ENCODE measurements around the gene DPYSL3.
"Not testable (repeated sequence)": the region's sequence is repeated elsewhere in the genome, so short reads cannot be mapped to it uniquely, and the experiment has no call there.

DPYSL3 gene

DNA sequence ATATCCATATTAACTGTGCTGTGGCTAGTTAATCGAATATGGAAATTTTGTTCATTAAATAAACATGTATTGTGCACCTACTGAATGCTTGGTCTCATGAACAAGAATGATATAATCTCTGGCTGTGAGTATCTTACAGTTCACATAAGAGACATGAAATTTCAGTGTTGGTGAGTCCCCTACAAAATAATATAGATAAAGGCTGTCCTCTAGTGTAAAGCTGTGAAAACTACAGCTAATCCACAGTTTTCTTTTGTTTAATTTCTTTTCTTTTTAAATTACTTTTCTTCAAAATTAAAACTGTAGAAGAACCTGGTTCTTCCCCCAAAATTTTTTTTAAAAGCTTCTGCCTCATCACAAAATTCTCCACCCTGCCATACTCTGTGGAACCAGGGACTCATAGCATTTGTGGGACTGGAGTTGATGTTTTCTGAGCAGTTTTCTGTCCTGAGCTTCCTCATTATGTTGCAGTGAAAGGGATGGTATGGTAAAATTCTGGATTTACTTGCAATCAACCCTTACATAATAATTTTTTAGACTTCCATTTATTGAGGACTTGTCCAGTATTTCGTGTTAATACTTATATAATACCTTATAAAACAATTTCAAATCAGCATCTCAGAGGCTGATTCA, 140.0 kb downstream of the DPYSL3 start:
- no peak for DNase-seq (ENCODE audit: low spot score)

- not testable (repeated sequence) for DNase-seq (ENCODE audit: low spot score)
These were observed 142.5 kb downstream of the DPYSL3 start for GRCh38 chr5:147367381-147367780.

DNA sequence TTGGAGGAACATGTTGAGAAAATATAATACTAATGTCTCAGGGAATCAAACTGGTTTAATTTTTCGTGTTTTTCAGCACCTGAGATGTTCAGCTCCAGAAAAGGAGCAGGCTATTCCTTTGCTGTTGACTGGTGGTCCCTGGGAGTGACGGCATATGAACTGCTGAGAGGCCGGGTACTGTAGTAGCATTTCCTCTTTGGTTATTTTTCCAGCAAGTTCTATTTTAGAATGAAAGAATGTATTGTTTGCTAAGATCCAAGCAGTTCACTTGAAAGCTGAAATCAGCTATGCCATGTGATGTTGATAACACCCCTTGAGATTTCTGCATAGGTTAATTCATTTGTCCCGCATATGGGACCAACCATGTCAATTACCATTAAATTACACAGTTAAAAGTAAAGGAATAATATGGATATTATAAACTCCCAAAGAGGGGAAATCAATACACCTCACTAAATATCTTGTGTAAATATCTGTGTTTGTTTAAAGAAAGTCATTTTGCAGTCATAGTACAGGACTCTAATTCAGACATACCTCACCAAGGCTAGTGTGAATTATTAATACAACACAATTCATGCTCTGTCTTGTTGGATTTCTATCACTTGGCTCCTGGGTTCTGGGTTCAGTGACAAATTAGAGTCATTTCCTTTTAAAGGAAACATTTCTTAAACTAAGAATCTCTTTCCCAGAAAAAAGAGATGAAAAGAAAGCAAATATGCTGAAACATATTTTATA, 148.3 kb downstream of the DPYSL3 start:
- no peak for DNase-seq (ENCODE audit: low spot score)

DNA sequence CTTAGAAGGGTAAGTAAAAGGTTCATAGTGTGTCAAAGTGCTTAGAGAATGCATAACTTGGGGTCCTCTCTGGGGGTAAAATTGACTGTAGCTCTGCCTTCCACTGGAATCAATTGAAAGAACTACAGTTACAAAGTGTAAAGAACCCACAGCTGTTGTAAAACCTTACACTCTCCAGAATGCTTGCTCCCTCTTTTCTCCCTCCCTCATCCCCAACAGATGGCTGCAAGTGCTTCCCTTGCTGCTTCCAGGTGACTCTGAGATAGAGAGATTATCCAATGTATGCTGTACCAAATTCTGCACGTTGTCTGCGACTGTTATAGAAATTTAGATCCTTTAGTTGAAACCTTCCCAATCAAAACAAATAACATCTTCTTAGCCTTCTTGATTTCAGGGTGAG, 149.1 kb downstream of the DPYSL3 start:
- no peak for DNase-seq (ENCODE audit: low spot score)

DNA sequence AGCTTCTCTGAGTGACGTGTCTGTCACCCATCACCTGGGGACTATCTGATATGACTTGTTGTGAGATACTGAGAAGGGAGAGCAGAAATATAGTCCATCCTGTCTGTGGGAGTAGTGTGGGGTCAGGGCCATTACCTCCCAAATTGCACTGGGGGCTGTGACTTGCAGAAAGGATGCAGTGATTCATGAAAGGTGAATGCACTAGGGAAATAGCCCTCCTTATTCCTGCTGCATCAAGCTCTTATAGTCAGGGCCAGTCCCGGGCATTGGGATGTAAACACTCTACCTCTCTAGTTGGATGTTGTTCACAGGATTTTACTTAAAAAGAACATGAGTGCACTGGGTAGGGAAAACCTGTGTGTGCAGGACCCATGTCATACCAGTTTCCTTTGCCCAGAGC, 150.3 kb downstream of the DPYSL3 start:
- DNase-seq (ENCODE audit: low spot score) = no peak

DNA sequence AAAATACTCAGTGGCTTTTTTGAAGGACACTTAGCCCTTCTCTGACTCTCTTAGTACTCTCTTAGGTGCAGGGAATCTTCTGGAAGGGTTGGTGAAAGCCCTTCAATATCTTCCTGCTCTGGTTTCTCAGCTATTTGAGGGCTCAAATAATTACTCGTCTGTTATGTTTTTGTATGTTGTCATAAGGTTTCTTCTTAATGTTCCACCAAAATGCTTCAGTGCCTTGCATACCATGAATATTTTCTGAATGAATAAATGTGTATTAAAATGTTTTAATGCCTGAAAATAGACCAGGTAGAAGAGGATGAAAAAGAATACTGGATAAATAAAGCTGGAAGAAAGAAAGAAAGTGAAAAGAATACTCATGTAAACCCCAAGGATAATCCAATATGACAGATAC, 150.8 kb downstream of the DPYSL3 start:
- no peak for DNase-seq (ENCODE audit: low spot score)

DNA sequence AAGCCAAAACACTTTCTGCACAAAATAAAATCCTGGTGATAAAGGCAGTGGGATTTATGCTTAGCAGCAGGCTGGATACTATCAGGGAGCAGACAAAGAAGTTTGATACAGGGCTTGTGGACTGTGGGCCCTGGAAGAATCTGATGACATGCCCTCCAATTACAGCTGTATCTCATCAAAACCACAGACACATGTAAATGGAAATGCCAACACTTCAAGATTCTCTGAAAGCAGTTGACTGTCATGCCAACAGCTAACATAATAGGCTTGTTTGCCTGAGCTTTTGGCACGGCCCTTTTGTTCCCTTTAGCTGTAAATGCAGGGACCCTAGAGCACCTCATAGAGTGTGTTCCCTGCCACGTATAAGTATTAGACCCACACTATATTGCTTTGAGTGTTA, 160.6 kb downstream of the DPYSL3 start:
- no peak for DNase-seq (ENCODE audit: low spot score)

- DNase-seq (ENCODE audit: low spot score) = no peak
These were observed 161.4 kb downstream of the DPYSL3 start for GRCh38 chr5:147348451-147348850.

- DNase-seq (ENCODE audit: low spot score) = no peak
These were observed 161.8 kb downstream of the DPYSL3 start for GRCh38 chr5:147348046-147348445.

- no peak for DNase-seq (ENCODE audit: low spot score)
These were observed 163.8 kb downstream of the DPYSL3 start for GRCh38 chr5:147346006-147346561.

GRCh38 chr5:147344861-147345260, 165.0 kb downstream of the DPYSL3 start:
- no peak for DNase-seq (ENCODE audit: low spot score)

DNA sequence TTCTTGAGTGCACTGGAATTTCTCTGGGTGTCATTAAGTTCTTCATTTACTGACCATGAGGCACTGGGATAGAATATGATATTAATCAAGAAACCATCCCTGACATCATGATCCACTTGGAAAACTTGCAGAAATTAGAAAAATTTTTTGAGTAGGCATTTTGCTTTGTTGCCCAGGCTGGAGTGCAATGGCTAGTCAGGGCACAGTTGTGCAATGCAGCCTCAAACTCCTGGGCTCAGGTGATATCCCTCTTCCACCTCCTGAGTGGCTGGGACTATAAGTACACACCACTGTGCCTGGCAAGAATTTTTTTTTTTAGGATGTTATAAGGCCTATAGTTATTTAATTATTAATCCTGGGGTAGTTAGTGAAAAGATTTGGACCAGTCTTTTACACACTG, 168.5 kb downstream of the DPYSL3 start:
- DNase-seq (ENCODE audit: low spot score) = no peak

DNA sequence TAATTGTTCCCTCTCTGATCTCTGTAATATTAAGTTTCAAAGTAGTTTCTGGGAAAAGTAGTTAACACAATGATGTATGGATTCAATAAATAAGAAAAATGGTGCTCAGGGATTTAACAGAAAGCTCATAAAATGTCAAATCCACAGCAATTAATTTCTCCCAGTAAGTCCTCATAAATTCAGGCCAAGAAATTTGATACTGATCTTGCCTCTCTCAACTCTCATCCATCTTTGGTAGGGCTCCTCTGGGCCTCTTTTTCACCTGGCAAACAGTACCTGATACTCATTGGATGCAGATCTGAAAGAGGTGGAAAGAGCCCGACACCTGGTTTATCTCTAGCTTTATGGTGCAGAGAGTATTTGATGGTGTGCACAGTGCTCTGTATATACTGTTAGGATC, 168.9 kb downstream of the DPYSL3 start:
- no peak for DNase-seq (ENCODE audit: low spot score)

Measured in left forelimb (tissue), 1 donor.